Left forelimb (tissue), 1 donor: ENCODE results near the gene SRD5A1.

Source experiments
- DNase-seq: peaks from one replicate; pipeline ENCODE4 v3.0.0-alpha.2; 2018; ENCODE audit warnings: low spot score

SRD5A1 gene

DNA sequence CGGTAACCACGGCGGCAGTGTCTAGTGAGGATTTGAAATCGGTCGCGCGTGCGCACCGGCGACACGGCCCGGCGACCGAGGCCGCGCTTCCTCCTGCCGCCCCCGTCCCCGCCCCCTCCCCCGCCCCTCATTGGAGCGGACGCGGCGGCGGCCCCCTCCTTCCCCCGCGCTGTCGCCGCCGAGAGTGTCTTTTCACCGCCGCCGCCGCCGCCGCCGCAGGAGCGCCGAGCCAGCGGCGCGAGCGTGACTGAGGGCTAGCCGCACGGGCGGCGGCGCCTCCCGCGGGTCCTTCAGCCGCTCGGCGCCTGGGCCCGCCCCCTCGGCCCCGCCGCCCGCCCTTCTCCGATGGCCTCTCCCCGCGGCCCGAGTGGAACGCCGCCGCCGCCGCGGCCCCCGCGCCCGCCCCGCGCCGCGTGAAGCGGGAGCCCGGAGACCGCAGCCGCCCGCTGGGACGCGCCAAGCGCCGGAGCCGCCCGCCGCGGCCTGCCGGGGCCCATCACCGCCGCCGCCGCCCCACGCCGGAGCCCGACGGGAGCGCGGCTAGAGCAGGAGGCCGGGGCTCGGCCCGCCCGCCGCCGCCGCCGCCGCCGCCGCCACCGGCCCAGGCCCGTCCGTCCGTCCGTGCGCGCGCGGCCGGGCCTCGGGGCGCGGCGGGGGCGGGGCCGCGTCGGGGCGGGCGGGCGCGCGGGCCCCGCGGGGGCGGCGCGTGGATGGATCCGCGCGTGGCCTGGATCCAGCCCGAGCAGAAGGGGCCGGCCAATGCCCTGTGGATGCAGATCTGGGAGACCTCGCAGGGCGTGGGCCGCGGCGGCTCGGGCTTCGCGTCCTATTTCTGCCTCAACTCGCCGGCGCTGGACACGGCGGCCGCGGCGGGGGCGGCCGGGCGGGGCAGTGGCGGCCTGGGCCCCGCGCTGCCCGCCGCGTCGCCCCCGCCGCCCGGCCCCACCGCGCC is 80.3 kb downstream of the SRD5A1 start, which contains the start of gene TENT4A:
Gene TENT4A, plus strand, starts transcription at position 159 of the 952 bp plus-strand sequence. Its CDS starts 552 bp downstream, at position 711.
- no peak for DNase-seq

DNA sequence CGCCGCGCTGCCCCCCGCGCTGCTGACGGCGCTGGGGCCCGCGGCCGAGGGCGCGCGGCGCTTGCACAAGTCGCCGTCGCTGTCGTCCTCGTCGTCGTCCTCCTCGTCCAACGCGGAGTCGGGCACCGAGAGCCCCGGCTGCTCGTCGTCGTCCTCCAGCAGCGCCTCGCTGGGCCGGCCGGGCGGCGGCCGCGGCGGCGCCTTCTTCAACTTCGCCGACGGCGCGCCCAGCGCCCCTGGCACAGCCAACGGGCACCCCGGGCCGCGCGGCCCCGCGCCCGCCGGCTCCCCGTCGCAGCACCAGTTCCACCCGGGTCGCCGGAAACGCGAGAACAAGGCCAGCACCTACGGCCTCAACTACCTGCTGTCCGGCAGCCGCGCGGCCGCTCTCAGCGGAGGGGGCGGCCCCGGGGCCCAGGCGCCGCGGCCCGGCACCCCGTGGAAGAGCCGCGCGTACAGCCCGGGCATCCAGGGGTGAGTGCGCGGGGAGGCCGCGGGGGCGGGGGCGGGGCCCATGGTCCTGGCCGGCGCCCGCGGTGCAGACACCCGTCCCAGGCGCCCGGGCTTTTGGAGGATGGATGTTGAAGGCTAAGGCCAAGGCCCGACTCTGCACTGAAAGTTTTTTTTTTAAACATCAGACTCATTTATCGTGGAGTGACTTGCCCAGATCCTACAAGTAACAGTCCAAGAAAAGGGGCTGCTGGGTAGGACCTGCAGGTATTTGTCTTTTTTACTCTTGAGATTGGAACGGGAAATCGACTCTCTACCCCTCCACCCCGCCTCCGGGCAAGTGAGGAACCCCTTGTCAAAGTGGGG is 81.2 kb downstream of the SRD5A1 start:
- no peak for DNase-seq

DNA sequence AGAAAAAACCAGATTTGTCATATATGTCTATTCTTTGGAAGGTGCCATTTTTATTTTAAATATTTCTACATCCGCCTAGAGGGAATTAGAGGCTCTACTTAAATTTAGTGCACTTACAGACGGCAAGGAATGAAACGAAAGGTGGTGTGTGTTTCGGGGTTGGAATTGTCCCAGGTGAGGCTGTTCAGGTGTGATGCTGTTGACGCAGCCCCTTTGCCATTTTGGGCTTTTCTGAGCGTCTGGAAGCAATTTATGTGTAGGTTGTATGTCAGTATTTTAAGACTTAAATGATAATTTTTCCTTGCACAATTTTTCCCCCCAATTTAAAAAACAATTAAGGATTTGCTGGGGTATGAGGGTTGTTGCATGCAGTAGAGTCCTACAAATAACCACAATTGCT is 82.0 kb downstream of the SRD5A1 start:
- no peak for DNase-seq

DNA sequence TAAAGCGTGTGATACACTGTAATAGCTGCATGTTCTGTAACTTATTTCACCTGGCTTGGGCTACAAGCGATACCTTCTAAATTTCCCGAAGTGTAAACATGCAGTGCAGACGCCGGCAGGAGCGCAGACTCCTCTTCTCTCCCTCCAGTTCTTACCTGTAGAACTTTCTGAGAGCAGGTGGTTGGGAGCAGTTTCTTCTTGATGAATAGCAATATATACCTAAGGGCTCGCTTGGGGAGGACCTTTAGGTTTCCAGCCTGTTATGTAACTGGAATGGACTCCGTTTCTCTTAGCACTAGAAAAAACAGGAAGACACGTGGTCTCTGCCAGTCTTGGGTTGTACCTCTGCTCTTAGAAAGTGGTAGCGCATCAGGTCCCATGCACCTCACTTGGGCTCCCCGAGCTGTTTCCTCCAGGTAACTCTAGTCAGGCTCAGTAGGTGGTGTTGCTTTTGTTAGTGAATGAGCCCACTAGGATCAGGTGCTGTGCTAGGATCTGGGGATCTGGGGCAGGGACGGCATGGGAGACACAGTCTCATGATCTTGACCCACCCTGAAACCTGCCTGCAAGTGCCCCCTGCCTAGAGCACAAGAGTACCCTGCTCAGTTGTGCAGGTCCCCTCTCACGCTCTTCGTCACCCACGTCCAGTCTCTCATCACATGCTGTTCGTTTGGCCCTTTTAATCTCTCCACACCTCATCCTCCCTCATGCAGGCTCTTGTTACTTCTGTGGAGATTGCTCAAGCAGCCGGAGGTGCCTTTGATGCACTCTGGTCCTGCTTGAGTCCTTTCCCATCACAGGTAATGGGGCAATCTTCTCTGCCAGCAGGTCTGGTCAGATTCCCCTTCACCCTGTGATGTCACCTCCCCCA is 82.8 kb downstream of the SRD5A1 start:
- no peak for DNase-seq

DNA sequence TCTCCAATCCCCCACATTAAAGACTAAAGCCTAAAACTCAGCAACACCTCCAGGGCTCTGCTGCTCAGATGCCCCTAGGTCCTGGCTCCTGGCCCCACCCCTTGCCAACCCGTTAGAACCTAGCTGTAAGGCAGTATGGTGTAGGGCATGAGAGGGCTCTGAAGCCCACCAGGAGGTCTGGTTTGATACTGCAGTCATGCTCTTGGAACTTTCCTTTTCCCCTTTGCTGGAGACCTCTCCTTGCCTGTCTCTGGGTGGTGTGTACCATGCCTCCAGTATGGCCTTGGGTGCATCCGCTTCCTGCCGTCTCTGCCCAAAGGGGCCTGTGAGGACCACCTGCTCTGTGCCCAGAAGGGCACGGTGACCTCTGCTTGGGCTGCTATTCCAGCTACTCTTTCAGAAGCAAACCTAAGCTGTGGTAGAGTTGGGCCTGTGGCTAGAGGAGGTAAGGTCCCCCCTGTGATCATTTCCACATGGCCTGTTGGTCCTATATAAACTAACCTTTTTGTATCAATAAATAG is 83.4 kb downstream of the SRD5A1 start:
- DNase-seq, result no peak

DNA sequence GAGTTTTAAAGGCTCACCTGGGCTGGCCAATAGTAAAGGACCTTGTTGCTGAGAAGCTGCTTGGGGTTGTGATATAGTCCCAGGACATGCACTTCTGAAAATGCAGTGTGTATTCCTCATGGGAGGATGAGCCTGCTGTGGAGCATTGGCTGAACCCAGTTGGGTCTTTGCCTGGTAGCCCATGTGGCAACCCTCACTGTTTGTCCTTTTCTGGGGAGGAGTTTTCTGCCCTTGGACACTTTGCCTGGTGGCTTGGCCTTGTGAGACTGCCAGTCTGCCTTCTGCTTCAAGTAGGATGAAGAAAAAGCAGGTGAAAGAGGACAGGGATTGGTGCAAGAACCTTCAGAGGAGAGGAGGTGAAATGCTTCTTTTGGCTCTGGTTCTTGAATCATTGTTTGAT is 84.0 kb downstream of the SRD5A1 start:
- DNase-seq, result peak; percentile 51

DNA sequence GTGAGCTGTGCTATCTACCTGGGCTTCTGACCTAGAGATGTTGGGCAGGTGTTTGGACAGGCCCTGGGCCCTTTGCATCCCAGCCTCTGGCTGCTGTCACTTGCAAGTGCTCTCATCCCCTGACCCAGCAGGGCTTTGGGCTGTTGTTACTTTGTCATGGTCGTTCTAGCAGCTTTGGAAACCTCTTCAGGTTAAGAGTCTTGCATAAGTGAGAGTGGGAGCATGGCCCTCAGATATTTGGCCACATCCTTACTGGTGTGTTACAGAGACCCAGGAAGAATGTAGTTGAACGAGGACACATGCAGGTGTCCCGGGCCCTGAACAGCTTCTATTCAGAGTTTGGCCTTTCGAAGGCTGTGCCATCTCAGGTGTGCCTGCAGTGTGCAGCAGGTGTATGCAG is 84.4 kb downstream of the SRD5A1 start:
- DNase-seq, result peak; percentile 26

DNA sequence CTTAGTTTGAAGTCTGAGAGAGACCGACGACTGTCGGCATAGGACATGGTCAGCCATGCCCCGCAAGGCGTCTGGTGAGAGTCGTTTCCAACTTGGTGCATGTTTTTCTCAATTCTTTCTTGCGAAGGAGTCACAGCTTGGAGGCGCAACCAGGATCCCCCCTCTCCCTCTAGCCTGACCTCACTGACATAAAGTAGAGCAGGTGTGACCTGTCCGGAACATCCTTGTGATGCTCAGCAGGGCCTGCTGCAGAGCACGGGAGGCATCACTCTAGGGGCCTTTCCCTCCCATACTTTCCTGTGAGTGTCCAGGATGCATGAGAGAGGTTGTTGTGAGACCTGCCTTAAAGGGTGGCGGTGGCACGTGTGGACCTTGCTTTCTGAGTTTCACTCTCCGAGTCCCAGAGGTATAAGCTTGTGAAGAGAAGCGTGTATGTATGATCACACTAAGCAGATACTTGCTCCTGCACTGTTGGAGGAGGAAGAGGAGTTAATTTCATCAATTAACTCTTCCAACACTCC is 85.0 kb downstream of the SRD5A1 start:
- DNase-seq, result peak; percentile 23

DNA sequence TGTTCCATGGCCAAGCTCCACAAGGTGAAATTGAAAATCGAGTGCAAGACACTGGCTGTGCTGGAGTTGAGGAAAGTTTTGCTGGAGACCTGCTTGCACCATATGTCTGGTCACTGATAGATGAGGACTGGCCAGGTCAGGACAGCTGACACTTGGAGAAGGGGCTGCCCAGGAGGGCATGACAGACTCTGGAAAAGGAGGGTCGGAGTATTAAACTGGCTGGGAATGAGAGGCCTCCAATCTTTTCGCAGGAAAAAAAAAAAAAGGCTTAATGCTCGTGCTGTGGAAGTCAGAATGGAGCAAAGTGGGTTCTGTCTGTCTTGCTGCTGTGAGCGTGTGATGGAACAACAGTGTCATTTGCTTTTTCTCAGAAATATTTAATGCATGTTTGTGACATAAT is 85.5 kb downstream of the SRD5A1 start:
- peak; percentile 50 for DNase-seq

DNA sequence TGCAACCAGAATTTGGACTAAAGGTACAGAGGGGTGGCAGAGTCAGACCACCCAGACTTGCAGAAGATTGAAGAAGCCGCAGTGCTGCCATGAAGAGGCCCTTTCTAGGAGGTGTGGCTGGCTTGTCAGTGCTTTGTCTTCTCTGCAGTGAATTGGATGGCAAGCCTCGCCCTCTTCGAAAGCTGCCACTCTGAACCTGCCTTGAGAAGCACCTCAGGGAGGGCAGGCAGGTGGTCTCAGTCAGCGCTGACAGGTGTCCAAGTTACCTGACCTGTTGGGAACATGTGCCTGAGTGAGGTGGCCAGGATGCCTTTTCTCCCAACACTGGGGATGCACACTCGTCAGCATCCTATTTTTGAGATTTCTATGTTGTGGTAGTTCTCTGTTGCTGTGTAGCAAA is 86.2 kb downstream of the SRD5A1 start:
- DNase-seq, result peak; percentile 34

DNA sequence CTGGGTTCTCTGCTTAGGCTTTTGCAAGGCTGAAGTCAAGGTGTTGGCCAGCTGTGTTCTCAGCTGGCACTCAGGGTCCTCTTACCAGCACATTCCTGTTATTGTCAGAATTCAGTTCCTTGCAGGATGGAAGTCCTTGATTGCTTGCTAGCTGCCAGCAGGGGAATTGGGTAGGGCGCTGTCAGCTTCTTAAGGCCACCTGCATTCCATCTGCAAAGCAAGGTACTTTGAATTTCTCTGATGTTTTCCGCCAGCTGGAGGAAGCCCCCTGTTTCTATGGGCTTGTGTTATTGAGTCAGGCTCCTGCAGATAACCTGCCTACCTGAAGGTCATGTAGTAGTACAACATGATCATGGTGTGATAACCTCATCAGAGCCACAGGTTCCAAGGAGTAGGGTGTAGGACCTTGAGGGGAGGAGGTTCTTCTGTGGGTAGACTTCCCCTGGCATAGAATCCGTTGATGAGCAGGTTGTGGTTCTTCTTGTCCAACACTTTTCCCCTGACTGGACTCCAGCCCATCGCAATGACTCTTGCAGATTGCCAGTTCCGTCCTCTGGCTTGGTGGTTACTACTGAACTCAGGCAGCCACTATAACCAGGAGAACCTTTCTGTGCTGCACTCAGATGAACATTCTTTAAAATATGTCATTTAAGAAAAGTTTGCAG is 86.8 kb downstream of the SRD5A1 start:
- DNase-seq, result peak; percentile 57

DNA sequence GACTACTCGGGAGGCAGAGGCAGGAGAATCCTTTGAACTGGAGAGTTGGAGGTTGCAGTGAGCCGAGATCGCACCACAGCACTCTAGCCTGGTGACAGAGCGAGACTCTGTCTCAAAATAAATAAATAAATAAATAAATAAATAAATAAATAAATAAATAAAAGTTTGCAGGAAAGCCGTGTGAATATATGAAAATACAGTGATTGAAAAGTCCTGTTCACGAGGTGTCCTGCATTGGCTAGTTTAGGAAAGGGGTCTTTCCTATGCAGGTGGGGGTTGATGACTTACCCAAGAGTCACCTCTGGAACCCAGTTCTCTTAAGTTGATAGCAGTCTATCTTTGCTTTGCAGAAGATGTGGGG is 87.3 kb downstream of the SRD5A1 start:
- no peak for DNase-seq

DNA sequence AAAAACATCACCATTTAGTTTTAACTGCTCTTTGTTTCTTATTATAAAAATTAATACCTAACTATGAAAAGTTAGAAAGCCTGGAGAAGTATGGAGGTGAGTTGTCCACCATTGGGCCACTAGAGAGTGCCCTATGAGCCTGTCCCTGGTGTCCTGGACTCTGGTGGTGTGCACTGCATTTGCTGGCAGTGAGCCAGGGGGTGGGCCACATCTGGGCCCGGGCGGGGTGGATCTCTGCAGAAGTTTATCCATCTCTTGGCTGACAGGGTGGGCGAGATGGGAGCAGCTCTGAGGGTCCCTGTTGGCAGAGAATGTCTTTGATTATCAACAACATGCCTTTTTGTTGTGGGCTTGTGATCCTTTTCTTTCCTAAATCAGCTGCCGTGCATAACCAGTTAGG is 88.2 kb downstream of the SRD5A1 start:
- peak; percentile 56 for DNase-seq

DNA sequence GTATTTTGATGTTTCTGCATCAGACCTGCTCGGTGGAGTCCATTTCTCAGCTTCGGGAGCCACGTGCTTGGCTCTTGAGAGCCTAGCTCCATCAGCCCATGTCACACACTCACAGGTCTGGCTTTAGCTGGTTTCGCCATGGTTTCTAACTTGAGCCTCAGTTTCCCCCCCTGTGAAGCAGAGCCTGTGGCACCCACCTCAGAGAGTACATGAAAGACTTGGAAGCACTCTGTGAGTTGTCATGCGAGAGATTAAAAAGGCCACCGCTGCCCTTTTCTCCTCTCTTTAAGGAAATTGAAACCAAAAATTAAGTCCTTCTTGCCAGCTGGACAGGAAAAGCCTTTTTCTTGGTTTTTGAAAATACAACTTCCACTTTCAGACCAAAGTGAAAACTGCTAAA is 88.8 kb downstream of the SRD5A1 start:
- peak; percentile 41 for DNase-seq

DNA sequence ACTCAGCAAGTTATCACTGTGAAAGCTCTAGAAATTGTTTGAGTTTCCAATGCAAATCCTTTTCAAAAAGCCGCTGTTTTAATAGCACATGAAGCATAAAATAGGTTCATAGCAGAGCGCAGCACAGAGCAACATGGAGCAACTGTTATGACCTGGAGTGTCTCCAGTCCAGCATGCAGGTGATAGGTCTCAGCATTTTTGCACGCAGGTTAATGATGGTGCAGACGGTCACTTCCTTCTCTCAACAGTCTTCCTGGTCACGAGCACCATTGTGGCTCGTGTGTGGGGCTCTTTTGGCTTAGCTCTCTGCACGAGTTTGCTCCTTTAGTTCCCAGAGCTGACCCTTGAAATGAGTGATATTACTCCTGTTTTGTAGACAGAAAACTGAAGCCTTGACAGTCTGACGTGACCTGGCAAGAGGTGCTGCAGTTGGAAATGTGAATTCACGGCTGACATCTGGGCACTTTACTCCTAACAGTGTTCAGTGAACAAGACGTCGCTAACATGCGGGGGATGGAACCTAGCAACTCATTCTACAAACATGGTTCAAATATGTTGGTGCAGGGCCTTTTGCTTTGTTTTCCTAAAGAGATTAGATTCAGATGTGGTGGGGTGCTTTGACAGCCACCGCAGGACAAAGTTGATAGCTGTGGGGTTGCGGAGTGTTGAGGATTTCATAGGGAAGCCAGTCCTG is 90.0 kb downstream of the SRD5A1 start:
- DNase-seq, result peak; percentile 20

DNA sequence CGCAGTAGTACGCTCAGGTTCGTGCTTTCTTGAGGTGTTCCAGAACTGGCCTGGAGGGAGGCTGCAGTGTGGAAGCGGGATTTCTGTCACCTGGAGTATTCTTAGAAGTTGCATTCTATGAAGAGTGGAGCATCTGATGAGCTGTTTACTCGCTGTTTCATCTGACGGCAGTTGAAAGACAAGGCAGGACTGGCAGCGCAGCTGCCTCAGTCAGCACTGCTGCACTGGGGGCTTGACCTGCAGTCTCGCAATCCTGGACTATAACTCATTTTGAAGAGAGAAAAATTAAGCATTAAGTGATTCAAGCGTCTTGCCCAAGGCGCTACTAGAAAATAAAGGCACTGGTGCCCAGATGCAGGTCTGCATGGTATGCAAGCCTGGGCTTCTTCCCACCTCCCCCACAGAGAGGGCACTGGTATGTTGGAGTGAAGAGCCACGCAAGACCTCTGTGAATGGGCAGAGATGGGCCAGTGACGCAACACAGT is 90.6 kb downstream of the SRD5A1 start:
- DNase-seq, result peak; percentile 33
